Peyer's patch (tissue), 4 donors: ENCODE results near the gene FRMD7.
"Not testable (repeated sequence)": the region's sequence is repeated elsewhere in the genome, so short reads cannot be mapped to it uniquely, and the experiment has no call there.

Source experiments
- CTCF ChIP-seq, 6 experiments: fragments of 450-650 bp in 4 of 6; fragments of 200-600 bp in 2 of 6; sonication (generic) in 1 of 6; IDR thresholded peaks; one replicate each; pipeline ENCODE4 v1.5.1; 2017 to 2019; ENCODE audit warnings: antibody characterized with exemption in 6 of 6, mild to moderate bottlenecking in 3 of 6, moderate library complexity in 1 of 6
- POLR2A ChIP-seq, 2 donors: fragments of 450-650 bp; IDR thresholded peaks; one replicate each; pipeline ENCODE4 v1.5.1; 2017; ENCODE audit warnings: antibody characterized with exemption in 2 of 2, mild to moderate bottlenecking in 2 of 2, moderate library complexity in 2 of 2

- not testable (repeated sequence) for TF ChIP-seq POLR2A, CTCF (IDR thresholded peaks at IDR 0.05)
Measured at GRCh38 chrX:132163094-132163493, 35.3 kb upstream of the FRMD7 start.
